Activated naive CD4-positive, alpha-beta T cell (primary cell): ENCODE measurements around the gene MOB3B.
"Not testable (repeated sequence)": the region's sequence is repeated elsewhere in the genome, so short reads cannot be mapped to it uniquely, and the experiment has no call there.

Source experiments
- DNase-seq, 4 experiments: peaks; one replicate each; lab custom pipeline; 2025; lab: John Stamatoyannopoulos, UW

Gene MOB3B

GRCh38 chr9:27423915-27424710, 105.5 kb downstream of the MOB3B start:
- no peak for DNase-seq

GRCh38 chr9:27422279-27422834, 107.3 kb downstream of the MOB3B start:
- no peak for DNase-seq

GRCh38 chr9:27421577-27421976, 108.0 kb downstream of the MOB3B start:
- DNase-seq, result no peak

- DNase-seq, result not testable (repeated sequence)
Observed at GRCh38 chr9:27419558-27419957, 110.1 kb downstream of the MOB3B start.

- no peak for DNase-seq
Observed at GRCh38 chr9:27414220-27414761, 115.3 kb downstream of the MOB3B start.

- DNase-seq, result no peak
Observed at GRCh38 chr9:27413511-27414219, 115.9 kb downstream of the MOB3B start.

GRCh38 chr9:27412963-27413362, 116.7 kb downstream of the MOB3B start:
- no peak for DNase-seq

- no peak for DNase-seq
Observed at GRCh38 chr9:27412081-27412480, 117.5 kb downstream of the MOB3B start.

GRCh38 chr9:27408482-27408881, 121.1 kb downstream of the MOB3B start:
- DNase-seq, result no peak

GRCh38 chr9:27408001-27408400, 121.6 kb downstream of the MOB3B start:
- no peak for DNase-seq

GRCh38 chr9:27407491-27407890, 122.1 kb downstream of the MOB3B start:
- DNase-seq, result no peak

- no peak for DNase-seq
Observed at GRCh38 chr9:27404661-27405060, 125.0 kb downstream of the MOB3B start.

- no peak for DNase-seq
Observed at GRCh38 chr9:27402626-27403025, 127.0 kb downstream of the MOB3B start.

GRCh38 chr9:27400334-27400880, 129.2 kb downstream of the MOB3B start:
- DNase-seq, result no peak

- DNase-seq, result no peak
Observed at GRCh38 chr9:27398982-27399653, 130.5 kb downstream of the MOB3B start.

GRCh38 chr9:27396495-27396894, 133.1 kb downstream of the MOB3B start:
- DNase-seq, result no peak

- no peak for DNase-seq
Observed at GRCh38 chr9:27395484-27395921, 134.1 kb downstream of the MOB3B start.

- DNase-seq, result no peak
Observed at GRCh38 chr9:27394826-27395201, 134.8 kb downstream of the MOB3B start.

GRCh38 chr9:27394154-27394825, 135.3 kb downstream of the MOB3B start:
- no peak for DNase-seq

GRCh38 chr9:27393054-27393846, 136.4 kb downstream of the MOB3B start:
- DNase-seq, result no peak

GRCh38 chr9:27392451-27392850, 137.2 kb downstream of the MOB3B start:
- DNase-seq, result no peak
